ENCODE measurements around the gene GSS. TPM values are rescaled to one million over a fixed set of nuclear protein-coding genes. Genes with fewer than 3 reads are reported as not detected.
A peak's percentile ranks its signal among the peaks of the same experiment; 100 is the strongest.

Gene GSS
- total and polyA plus RNA-seq, 4 donors = 32.6 to 52.7 (median 47.9) TPM

DNA sequence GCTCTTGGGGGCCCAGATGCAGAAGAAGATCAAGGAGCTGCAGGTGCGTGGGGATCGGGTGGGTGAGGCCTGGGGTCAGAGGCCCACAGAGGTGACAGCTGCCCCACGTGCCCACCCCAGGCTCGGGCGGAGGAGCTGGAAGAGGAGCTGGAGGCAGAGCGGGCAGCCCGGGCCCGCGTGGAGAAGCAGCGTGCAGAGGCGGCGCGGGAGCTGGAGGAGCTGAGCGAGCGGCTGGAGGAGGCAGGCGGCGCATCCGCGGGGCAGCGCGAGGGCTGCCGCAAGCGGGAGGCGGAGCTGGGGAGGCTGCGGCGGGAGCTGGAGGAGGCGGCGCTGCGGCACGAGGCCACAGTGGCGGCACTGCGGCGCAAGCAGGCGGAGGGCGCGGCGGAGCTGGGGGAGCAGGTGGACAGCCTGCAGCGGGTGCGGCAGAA, 41.5 kb upstream of the GSS start:
- ATAC-seq (ENCODE audit: insufficient read depth, low FRiP score) = no peak
- peaks cover 0 to 6% (median 0%) of the 10 kb centered on the region in 5 donors for H3K4me1 ChIP-seq (ENCODE audit: control insufficient read depth in 5 of 5, insufficient read depth in 5 of 5, low read length in 5 of 5)
- 62 to 72% methylated on average over 39 of the region's 39 CpGs for WGBS, 2 donors
- H3K9me3 ChIP-seq (ENCODE audit: control insufficient read depth in 4 of 4, insufficient read depth in 3 of 4, low read length in 3 of 4) = no peaks in the 10 kb centered on the region
- no peak overlapping the region for H3K9ac ChIP-seq (ENCODE audit: insufficient read depth in 1 of 2, low read length in 2 of 2)
- H3K36me3 ChIP-seq (ENCODE audit: control insufficient read depth in 4 of 4, insufficient read depth in 4 of 4, low read length in 4 of 4) = peaks cover 5 to 78% (median 25%) of the 10 kb centered on the region in 4 donors
- H3K27me3 ChIP-seq (ENCODE audit: control insufficient read depth in 3 of 3, insufficient read depth in 3 of 3, low read length in 2 of 3) = no peaks in the 10 kb centered on the region
- no peak overlapping the region for H3K27ac ChIP-seq (ENCODE audit: low read depth in 1 of 2, low read length in 1 of 2)
- peak; percentile 56 to 73 (median 60) for DNase-seq
- TF ChIP-seq CTCF (IDR thresholded peaks at IDR 0.05; ENCODE audit: control extremely low read depth, extremely low read depth) = no peak
- no peak overlapping the region for H3K4me3 ChIP-seq

DNA sequence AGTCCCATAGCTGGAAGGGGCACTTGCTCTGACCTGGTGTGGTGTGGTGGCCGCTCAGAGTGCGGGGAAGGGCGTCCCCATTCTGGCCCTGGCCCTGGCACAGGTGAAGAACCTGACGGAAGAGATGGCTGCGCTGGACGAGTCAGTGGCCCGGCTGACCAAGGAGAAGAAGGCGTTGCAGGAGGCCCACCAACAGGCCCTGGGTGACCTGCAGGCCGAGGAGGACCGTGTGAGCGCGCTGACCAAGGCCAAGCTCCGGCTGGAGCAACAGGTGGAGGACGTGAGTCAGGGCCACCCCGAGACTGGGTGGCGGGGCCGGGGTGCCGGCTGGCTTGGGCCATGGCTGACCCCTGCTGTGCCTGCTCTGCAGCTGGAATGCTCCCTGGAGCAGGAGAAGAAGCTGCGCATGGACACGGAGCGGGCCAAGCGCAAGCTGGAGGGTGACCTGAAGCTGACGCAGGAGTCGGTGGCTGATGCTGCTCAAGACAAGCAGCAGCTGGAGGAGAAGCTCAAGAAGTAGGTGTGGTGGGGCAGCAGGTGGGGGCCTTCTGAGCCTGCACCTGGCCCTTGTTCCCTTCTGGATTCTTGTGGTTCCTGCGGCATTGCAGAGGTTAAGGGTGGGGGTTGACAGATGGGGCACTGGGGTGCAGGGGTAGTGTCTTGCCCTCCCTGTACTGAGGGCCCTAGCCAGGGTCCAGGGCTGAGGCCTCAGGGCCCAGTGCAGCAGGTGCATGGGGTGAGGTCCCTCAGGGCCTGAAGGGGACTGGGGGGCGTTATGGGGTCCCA, 40.8 kb upstream of the GSS start:
- ATAC-seq (ENCODE audit: insufficient read depth, low FRiP score) (no peak), DNase-seq (no peak)
- H3K9ac ChIP-seq (ENCODE audit: insufficient read depth in 1 of 2, low read length in 2 of 2) = no peak overlapping the region
- no peak overlapping the region for H3K27ac ChIP-seq (ENCODE audit: low read depth in 1 of 2, low read length in 1 of 2)
- TF ChIP-seq CTCF (IDR thresholded peaks at IDR 0.05; ENCODE audit: control extremely low read depth, extremely low read depth) = no peak
- H3K4me1 ChIP-seq (ENCODE audit: control insufficient read depth in 5 of 5, insufficient read depth in 5 of 5, low read length in 5 of 5) = peaks cover 0 to 6% (median 0%) of the 10 kb centered on the region in 5 donors
- H3K27me3 ChIP-seq (ENCODE audit: control insufficient read depth in 3 of 3, insufficient read depth in 3 of 3, low read length in 2 of 3) = no peaks in the 10 kb centered on the region
- no peak overlapping the region for H3K4me3 ChIP-seq
- H3K9me3 ChIP-seq (ENCODE audit: control insufficient read depth in 4 of 4, insufficient read depth in 3 of 4, low read length in 3 of 4) = no peaks in the 10 kb centered on the region
- H3K36me3 ChIP-seq (ENCODE audit: control insufficient read depth in 4 of 4, insufficient read depth in 4 of 4, low read length in 4 of 4) = peaks cover 5 to 71% (median 25%) of the 10 kb centered on the region in 4 donors
- WGBS, 2 donors = 95 to 97% methylated on average over 26 of the region's 26 CpGs

DNA sequence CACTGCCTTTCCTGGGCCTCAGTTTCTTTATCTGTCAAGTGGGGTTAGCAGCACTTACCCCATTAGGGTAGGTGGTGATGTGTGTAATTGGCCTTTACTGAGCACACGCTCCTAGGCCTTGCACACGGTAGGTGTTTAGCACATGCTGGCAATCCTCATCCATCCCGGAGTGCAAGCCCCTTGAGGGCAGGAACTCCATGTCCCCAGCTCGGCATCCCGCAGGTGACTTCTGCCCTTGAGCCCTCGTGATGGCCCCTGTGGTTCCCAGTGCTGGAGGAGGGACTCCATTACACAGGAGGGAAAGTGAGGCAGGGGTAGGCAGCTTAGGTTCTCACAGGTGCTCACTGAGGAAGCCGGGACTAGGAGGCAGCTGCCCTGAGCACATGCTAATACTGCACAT, 40.1 kb upstream of the GSS start:
- no peak for ATAC-seq (ENCODE audit: insufficient read depth, low FRiP score)
- peaks cover 5 to 64% (median 23%) of the 10 kb centered on the region in 4 donors for H3K36me3 ChIP-seq (ENCODE audit: control insufficient read depth in 4 of 4, insufficient read depth in 4 of 4, low read length in 4 of 4)

More for the DNA sequence above, 40.1 kb upstream of the GSS start:
- H3K27ac ChIP-seq (ENCODE audit: low read depth in 1 of 2, low read length in 1 of 2) = no peak overlapping the region
- no peak for DNase-seq
- no peak overlapping the region for H3K4me3 ChIP-seq
- no peaks in the 10 kb centered on the region for H3K27me3 ChIP-seq (ENCODE audit: control insufficient read depth in 3 of 3, insufficient read depth in 3 of 3, low read length in 2 of 3)
- TF ChIP-seq CTCF (IDR thresholded peaks at IDR 0.05; ENCODE audit: control extremely low read depth, extremely low read depth) = no peak
- H3K9me3 ChIP-seq (ENCODE audit: control insufficient read depth in 4 of 4, insufficient read depth in 3 of 4, low read length in 3 of 4) = no peaks in the 10 kb centered on the region
- 87 to 90% methylated on average over 7 of the region's 7 CpGs for WGBS, 2 donors
- H3K4me1 ChIP-seq (ENCODE audit: control insufficient read depth in 5 of 5, insufficient read depth in 5 of 5, low read length in 5 of 5) = peaks cover 0 to 6% (median 0%) of the 10 kb centered on the region in 5 donors
- no peak overlapping the region for H3K9ac ChIP-seq (ENCODE audit: insufficient read depth in 1 of 2, low read length in 2 of 2)

Measured in lung (tissue), 12 donors.